Measurements from ENCODE around the gene ASTL.

Gene ASTL

DNA sequence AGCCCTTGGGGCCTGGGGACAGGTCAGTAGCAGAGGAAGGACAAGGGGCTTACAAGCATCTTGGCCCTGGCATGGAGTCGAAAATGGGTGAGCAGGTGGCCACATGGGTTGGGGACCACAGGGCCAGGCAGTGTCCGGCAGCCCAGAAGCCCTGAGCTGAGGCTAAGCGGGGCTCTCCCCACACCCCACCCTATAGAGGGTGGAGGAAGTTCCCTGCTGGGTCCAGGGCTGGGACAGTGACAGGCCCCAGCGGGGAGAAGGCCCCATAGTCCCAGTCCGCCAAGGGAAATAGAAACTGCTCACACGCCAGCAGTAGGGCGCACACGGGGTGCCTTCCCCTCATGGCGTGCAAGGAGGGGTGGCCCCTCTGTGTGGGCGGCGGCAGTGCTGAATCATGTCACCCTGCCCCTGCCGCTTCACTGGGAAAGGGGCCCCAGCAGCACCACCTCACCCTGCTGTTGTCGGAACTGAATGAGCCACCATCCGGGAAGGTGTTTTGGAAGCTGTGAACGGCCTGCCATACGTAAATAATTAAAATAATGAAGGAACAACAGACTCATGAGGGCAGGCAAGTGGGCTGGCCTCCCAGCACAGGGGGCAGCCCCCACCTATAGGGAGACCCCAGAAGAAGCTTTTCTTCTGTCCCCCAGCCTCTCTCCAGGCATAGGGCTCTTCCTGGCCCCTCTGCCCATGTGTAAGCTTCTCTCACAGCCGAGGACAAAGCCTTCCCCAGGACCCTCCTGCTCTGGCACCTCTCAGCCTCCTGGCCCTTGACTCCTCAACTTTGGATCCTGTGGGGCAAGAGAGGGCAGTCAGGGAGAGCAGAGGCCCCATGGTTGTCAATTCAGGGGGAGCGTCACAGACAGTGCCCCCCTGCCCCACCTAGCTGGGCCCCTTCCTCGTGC is 19.6 kb upstream of the ASTL start:
- Histone ChIP-seq H3K4me3 (ENCODE audit: low read depth in 1 of 2, low read length in 2 of 2) (no peak overlapping the region), H3K9ac (ENCODE audit: low read length) (no peak overlapping the region), H3K36me3 (ENCODE audit: insufficient read depth, low read length) (no peaks in the 10 kb centered on the region), H3K4me1 (ENCODE audit: insufficient read depth, low read length) (no peaks in the 10 kb centered on the region), H3K9me3 (ENCODE audit: low read length) (no peaks in the 10 kb centered on the region), H3K27me3 (ENCODE audit: control insufficient read depth in 1 of 2, insufficient read depth in 2 of 2, low read length in 2 of 2) (no peaks in the 10 kb centered on the region), H3K27ac (ENCODE audit: low read depth, low read length) (no peak overlapping the region)

DNA sequence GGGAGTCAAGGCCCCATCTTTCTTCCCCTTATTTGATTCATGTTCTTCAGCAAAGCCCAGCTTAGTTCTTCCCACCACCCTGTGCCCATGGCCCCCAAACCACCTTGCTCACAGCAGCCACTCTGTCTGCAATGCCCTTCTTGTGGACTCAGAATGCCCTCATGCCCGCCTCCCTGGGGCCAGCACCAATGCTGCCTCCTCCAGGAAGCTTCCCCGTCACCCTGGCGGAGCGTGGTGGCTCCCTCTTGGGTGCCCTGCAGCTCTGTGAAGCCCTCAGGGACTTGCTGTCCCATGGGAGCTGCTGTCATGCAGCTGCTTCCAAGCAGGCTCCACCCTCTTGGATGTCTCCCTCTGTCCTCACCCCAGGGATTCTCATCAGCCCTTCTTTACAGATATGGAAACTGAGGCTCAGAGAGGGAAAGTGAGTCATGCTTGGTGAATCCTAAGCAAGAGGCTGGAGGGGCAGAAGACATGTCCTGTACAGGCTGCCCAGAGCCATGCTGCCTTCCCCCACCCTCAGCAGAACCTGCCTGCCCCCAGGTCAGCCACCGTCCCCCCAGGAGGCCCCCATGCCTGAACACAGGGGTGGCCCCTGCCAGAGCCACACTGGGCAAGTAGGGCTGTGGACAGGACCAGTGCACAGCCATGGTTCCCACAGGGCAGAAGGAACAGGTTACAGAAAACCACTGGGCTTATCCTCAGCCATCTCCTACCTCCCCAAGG is 18.8 kb upstream of the ASTL start:
- H3K4me1 ChIP-seq (ENCODE audit: insufficient read depth, low read length) = no peaks in the 10 kb centered on the region
- H3K9ac ChIP-seq (ENCODE audit: low read length) = no peak overlapping the region
- H3K4me3 ChIP-seq (ENCODE audit: low read depth in 1 of 2, low read length in 2 of 2) = no peak overlapping the region
- H3K9me3 ChIP-seq (ENCODE audit: low read length) = no peaks in the 10 kb centered on the region
- H3K36me3 ChIP-seq (ENCODE audit: insufficient read depth, low read length) = no peaks in the 10 kb centered on the region
- H3K27me3 ChIP-seq (ENCODE audit: control insufficient read depth in 1 of 2, insufficient read depth in 2 of 2, low read length in 2 of 2) = no peaks in the 10 kb centered on the region
- no peak overlapping the region for H3K27ac ChIP-seq (ENCODE audit: low read depth, low read length)

DNA sequence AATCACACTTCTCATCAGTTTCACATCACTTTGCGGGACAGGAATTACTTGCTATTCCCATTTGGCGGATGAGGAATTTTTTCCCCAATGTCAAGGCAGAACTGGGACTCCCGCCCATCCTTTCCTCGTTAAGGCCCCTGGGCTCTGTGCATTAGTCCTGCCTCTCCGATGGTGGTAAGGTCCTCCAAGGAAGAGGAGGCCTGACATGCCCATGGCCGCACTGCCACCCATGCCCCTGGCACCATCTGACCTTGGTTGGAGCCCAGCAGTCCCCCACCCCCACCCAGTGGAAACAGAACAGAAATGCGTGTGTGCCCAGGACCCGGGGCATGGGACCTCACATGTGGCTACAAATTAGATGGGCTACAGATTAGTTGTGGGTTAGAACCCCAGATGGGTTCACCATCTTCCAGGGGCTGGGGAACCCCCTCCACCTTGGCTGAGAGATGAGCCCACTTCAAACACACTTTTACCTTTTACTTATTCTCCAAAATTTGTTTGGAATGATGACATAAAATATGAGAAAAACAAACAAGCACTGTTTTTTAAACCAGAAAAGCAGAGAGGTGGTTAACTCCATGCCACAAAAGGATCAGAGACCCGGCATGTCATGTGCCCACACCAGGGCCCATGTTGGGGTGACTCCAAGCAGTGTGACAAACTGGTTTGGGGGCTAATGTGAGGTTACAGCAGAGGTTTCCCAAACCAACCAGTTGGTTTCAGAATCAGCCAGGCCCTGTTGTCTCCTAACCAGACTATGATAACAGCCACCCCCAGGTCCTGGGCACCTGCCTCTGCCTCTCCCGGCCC is 17.9 kb upstream of the ASTL start:
- Histone ChIP-seq H3K27ac (ENCODE audit: low read depth, low read length) (no peak overlapping the region), H3K9me3 (ENCODE audit: low read length) (no peaks in the 10 kb centered on the region), H3K9ac (ENCODE audit: low read length) (no peak overlapping the region), H3K4me3 (ENCODE audit: low read depth in 1 of 2, low read length in 2 of 2) (no peak overlapping the region), H3K27me3 (ENCODE audit: control insufficient read depth in 1 of 2, insufficient read depth in 2 of 2, low read length in 2 of 2) (no peaks in the 10 kb centered on the region), H3K4me1 (ENCODE audit: insufficient read depth, low read length) (no peaks in the 10 kb centered on the region), H3K36me3 (ENCODE audit: insufficient read depth, low read length) (no peaks in the 10 kb centered on the region)

DNA sequence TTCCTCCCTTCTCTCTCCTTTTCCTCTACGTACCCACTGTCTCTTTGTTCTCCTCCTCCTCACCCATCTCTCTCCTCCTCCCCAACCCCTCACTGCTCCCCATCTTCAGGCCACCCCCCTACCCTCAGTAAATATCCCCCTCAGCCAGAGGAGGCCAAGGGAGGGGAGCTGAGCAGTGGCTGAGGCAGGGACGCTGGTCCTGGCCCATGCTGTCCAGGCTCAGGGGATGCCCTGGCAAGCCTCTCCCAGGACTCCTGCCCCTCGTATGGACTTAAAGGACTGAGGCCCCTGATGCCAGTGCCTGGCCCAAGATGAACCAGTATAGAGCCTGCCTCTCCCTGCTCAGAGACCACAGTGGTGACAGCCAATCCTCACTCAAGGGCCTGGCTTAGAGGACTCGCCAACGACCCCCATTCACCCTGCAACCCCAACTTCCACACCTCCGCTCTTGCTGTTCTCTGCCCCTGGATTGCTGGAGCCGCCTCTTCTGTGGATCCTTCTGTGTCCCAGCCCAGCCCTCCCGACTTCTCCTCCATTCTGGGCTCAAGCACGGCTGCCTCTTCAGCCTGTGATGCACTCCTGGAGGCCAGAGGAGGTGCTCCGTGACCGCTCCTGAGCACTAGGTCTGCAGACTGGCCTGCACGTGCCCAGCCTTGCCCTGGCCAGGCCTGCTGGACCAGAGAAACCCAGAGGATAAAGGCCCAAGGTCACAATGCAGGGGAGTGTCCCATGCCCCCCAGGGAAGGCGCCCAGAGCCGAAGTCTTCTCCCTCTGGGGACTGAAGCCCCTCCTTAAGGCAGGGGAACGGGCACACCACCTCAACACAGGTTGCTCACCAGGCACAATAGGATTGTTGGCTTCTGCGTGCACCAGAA is 16.4 kb upstream of the ASTL start:
- Histone ChIP-seq H3K4me3 (ENCODE audit: low read depth in 1 of 2, low read length in 2 of 2) (no peak overlapping the region), H3K4me1 (ENCODE audit: insufficient read depth, low read length) (no peaks in the 10 kb centered on the region), H3K9me3 (ENCODE audit: low read length) (no peaks in the 10 kb centered on the region), H3K36me3 (ENCODE audit: insufficient read depth, low read length) (no peaks in the 10 kb centered on the region), H3K27me3 (ENCODE audit: control insufficient read depth in 1 of 2, insufficient read depth in 2 of 2, low read length in 2 of 2) (no peaks in the 10 kb centered on the region), H3K9ac (ENCODE audit: low read length) (no peak overlapping the region), H3K27ac (ENCODE audit: low read depth, low read length) (no peak overlapping the region)

DNA sequence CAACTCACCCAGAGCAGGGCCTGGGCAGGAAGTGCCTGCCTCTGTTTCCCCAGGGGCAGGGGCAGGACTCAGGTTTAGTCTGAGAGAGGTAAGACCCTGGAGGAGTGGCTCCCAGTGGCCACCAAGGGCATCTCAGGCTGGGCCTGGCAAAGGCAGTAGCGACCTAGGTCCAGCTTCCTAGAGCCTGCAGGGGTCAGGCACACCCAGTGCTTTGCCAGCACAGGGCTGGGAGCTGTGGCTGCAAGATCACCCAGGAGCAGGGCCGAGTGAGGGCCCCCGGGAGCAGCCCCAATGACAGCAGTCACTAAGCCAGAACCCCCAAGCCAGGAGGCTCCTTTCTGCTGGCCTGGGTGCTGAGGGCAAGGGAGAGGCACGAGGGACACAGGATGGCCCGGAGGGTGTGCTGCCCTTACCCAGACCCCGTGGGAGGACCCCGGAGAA is 15.7 kb upstream of the ASTL start:
- no peak overlapping the region for H3K9ac ChIP-seq (ENCODE audit: low read length)
- no peak overlapping the region for H3K4me3 ChIP-seq (ENCODE audit: low read depth in 1 of 2, low read length in 2 of 2)
- no peaks in the 10 kb centered on the region for H3K4me1 ChIP-seq (ENCODE audit: insufficient read depth, low read length)
- H3K36me3 ChIP-seq (ENCODE audit: insufficient read depth, low read length) = no peaks in the 10 kb centered on the region
- no peaks in the 10 kb centered on the region for H3K9me3 ChIP-seq (ENCODE audit: low read length)
- H3K27ac ChIP-seq (ENCODE audit: low read depth, low read length) = no peak overlapping the region
- no peaks in the 10 kb centered on the region for H3K27me3 ChIP-seq (ENCODE audit: control insufficient read depth in 1 of 2, insufficient read depth in 2 of 2, low read length in 2 of 2)

DNA sequence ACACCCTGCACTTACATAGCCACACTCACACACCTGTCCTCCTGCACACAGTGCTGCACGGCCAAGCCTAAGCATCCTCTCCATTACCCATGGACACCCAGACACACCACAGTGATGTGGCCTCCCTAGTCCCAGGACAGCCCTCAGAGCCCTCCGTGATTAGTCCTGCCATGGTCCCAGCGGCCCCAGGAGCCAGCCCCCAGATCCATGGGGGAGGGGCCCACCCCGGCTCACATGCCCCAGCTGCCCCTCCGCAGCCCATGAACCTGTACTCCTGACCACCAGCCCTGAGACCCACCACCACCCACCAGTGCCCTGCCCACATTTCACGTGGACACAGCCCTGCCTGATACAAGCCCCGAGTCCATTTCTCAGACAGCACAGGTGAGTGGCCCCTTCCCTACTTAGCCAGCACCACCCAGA is 15.0 kb upstream of the ASTL start:
- Histone ChIP-seq H3K36me3 (ENCODE audit: insufficient read depth, low read length) (no peaks in the 10 kb centered on the region), H3K27me3 (ENCODE audit: control insufficient read depth in 1 of 2, insufficient read depth in 2 of 2, low read length in 2 of 2) (no peaks in the 10 kb centered on the region), H3K27ac (ENCODE audit: low read depth, low read length) (no peak overlapping the region), H3K4me3 (ENCODE audit: low read depth in 1 of 2, low read length in 2 of 2) (no peak overlapping the region), H3K9ac (ENCODE audit: low read length) (no peak overlapping the region), H3K4me1 (ENCODE audit: insufficient read depth, low read length) (no peaks in the 10 kb centered on the region), H3K9me3 (ENCODE audit: low read length) (no peaks in the 10 kb centered on the region)

DNA sequence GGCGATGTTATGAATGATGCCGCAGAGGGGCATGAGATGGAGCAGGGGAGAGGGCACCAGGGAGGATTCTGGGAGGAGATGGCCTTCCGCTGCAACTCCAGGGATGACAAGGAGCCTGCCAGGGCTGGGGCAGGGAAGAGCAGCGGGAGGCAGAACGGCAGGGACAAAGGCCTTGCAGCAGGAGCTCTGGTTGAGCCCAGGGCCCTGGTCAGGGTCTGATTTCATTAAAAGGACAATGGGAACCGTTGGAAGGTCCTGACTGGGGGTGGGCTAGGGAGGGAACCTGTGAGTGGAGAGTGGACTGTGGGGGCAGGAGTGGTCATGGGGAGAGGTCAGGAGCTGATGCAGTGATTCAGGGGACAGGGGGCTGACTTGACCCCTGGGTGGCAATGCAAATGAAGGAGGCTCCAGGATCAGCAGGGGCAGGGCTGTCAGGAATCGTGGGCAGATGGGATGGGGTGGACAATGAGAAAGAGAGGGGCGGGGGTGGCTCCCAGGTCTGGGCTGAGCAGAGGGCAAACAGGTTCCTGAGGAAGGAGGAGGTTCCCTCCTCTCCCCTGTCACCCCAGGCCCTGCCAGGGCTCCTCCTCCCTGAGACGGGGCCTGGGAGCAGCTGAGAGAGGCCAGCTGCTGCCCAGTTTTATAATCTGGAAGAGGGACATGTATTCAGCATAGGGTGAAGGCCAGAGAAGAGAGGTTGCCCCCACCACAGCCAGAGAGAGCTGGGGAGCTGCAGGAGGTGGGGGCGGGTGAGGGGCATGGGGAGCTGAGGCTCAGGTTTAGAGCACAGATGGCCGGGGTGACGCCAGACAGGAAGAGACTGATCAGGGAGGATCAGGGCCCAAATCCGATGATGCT is 14.2 kb upstream of the ASTL start:
- Histone ChIP-seq H3K9me3 (ENCODE audit: low read length) (no peaks in the 10 kb centered on the region), H3K27ac (ENCODE audit: low read depth, low read length) (no peak overlapping the region), H3K4me3 (ENCODE audit: low read depth in 1 of 2, low read length in 2 of 2) (no peak overlapping the region), H3K9ac (ENCODE audit: low read length) (no peak overlapping the region), H3K36me3 (ENCODE audit: insufficient read depth, low read length) (no peaks in the 10 kb centered on the region), H3K27me3 (ENCODE audit: control insufficient read depth in 1 of 2, insufficient read depth in 2 of 2, low read length in 2 of 2) (no peaks in the 10 kb centered on the region), H3K4me1 (ENCODE audit: insufficient read depth, low read length) (no peaks in the 10 kb centered on the region)

DNA sequence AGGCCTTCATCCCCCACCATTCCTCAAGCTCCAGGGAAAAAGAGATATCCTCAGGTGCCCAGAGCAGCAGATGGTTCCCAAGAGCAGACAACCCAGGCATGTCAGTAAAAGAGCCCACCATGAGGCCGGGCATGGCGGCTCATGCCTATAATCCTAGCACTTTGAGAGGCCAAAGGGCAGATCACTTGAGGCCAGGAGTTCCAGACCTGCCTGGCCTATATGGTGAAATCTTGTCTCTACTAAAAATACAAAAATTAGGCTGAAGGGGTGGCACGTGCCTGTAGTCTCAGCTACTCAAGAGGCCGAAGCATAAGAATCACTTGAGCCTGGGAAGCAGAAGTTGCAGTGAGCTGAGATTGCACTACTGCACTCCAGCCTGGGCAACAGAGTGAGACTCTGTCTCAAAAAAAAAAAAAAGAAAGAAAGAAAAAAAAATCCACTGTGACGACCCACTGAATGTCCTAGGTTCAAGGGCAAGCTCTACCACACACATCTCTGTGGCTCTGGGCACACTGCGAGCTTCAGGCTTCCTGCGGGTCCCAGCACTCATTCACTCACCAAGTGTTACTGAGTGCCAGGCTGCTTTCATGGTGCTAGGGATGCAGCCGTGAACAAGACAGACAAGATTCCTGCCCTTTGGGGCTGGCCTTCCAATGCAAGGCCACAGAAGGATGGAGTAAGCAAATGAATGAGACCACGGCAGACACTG is 13.4 kb upstream of the ASTL start:
- Histone ChIP-seq H3K36me3 (ENCODE audit: insufficient read depth, low read length) (no peaks in the 10 kb centered on the region), H3K9me3 (ENCODE audit: low read length) (no peaks in the 10 kb centered on the region), H3K27ac (ENCODE audit: low read depth, low read length) (no peak overlapping the region), H3K27me3 (ENCODE audit: control insufficient read depth in 1 of 2, insufficient read depth in 2 of 2, low read length in 2 of 2) (no peaks in the 10 kb centered on the region), H3K4me3 (ENCODE audit: low read depth in 1 of 2, low read length in 2 of 2) (no peak overlapping the region), H3K4me1 (ENCODE audit: insufficient read depth, low read length) (no peaks in the 10 kb centered on the region), H3K9ac (ENCODE audit: low read length) (no peak overlapping the region)

DNA sequence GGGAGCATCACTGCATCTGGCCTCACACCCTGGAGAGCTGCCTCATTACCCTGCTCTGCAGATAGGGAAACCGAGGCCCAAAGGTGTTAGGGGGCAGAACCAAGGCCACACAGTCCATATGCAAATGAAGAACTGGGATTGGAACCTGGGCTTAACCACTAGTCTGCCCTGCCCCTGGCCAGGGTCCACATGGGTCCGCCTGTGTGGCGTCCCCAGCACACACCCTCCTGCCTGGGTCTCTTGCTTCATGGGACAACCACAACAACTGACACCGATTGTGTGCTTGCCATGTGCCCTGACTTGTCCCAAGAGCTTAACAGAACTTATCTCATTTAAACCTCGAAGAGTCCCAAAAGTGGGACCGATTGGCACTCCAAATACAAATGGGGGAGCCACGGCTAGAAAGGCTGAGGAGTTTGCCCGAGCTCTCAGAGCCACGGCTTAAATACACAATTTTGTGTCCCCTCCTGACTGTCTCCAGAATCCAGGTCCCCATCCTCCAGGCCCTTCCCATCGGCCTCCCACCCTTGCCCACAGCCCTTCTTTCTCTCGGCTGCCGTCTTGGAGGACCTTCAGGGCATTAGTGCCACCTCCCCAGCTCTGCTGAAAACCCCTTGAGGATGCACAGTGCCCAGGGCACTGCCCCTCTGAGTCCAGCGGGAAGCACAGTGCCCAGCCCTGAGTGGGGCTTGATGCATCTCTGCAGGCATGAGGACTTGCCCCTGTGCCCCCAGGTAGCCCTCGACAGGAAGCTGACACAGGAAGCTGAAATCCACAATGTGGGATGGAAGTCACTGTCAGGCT is 12.7 kb upstream of the ASTL start:
- Histone ChIP-seq H3K4me3 (ENCODE audit: low read depth in 1 of 2, low read length in 2 of 2) (no peak overlapping the region), H3K4me1 (ENCODE audit: insufficient read depth, low read length) (no peaks in the 10 kb centered on the region), H3K27ac (ENCODE audit: low read depth, low read length) (no peak overlapping the region), H3K9me3 (ENCODE audit: low read length) (no peaks in the 10 kb centered on the region), H3K27me3 (ENCODE audit: control insufficient read depth in 1 of 2, insufficient read depth in 2 of 2, low read length in 2 of 2) (no peaks in the 10 kb centered on the region), H3K36me3 (ENCODE audit: insufficient read depth, low read length) (no peaks in the 10 kb centered on the region), H3K9ac (ENCODE audit: low read length) (no peak overlapping the region)

Measured in muscle layer of colon (tissue), 2 donors.